Endothelial cell (in vitro differentiated cells): ENCODE results near the gene TRIM17. TPM values are rescaled to one million over a fixed set of nuclear protein-coding genes. Genes with fewer than 3 reads are reported as not detected.

Experiments
- DNase-seq: peaks from one replicate; pipeline ENCODE4 v3.0.0; 2021; ENCODE audit warnings: low spot score
- H3K27ac Mint-ChIP-seq: one replicate; pipeline ENCODE4 v1.8.0; 2021; ENCODE audit warnings: mixed read lengths, inconsistent platforms; ENCODE audit not compliant: unreplicated experiment
- H3K27me3 Mint-ChIP-seq: one replicate; pipeline ENCODE4 v1.8.0; 2021; ENCODE audit warnings: mild to moderate bottlenecking, moderate library complexity, mixed read lengths, inconsistent platforms; ENCODE audit not compliant: unreplicated experiment
- H3K36me3 Mint-ChIP-seq: one replicate; pipeline ENCODE4 v1.8.0; 2021; ENCODE audit warnings: mild to moderate bottlenecking, low read depth, mixed read lengths, inconsistent platforms; ENCODE audit not compliant: unreplicated experiment
- H3K4me1 Mint-ChIP-seq: one replicate; pipeline ENCODE4 v1.8.0; 2021; ENCODE audit warnings: mild to moderate bottlenecking, mixed read lengths, inconsistent platforms; ENCODE audit not compliant: unreplicated experiment
- H3K4me3 Mint-ChIP-seq: one replicate; pipeline ENCODE4 v1.8.0; 2021; ENCODE audit warnings: mild to moderate bottlenecking, mixed read lengths, inconsistent platforms; ENCODE audit not compliant: unreplicated experiment
- H3K9me3 Mint-ChIP-seq: one replicate; pipeline ENCODE4 v1.8.0; 2021; ENCODE audit warnings: mixed read lengths, inconsistent platforms; ENCODE audit not compliant: unreplicated experiment
- CTCF ChIP-seq: fragments of 200-600 bp; sonication (generic); IDR thresholded peaks from one replicate; pipeline ENCODE4 v1.5.0; 2021; ENCODE audit warnings: antibody characterized with exemption; ENCODE audit not compliant: unreplicated experiment
- total RNA-seq: library from RNA; stranded (reverse); fragmentation: NEBNext Ultra II Directional; extraction: Animal tissue kit (Norgen Biotek cat#: 25700); gene quantifications from one replicate; pipeline ENCODE4 v1.2.1, GENCODE V29; 2021; ENCODE audit not compliant: unreplicated experiment

TRIM17 gene
- total RNA-seq, 1 donor from 2014 or later: 2.3 TPM

GRCh38 chr1:228450200-228450599 is 33.5 kb upstream of the TRIM17 start:
- Mint-ChIP-seq H3K27me3 (peaks cover 9% of the 10 kb centered on the region), H3K9me3 (no peaks in the 10 kb centered on the region), H3K27ac (no peak overlapping the region), H3K4me3 (no peak overlapping the region), H3K36me3 (peaks cover 6% of the 10 kb centered on the region), H3K4me1 (peaks cover 10% of the 10 kb centered on the region)
- TF ChIP-seq CTCF: no peak
- no peak for DNase-seq

GRCh38 chr1:228448372-228448771 is 31.7 kb upstream of the TRIM17 start:
- H3K36me3 Mint-ChIP-seq: no peaks in the 10 kb centered on the region
- no peak overlapping the region for H3K27ac Mint-ChIP-seq
- no peaks in the 10 kb centered on the region for H3K9me3 Mint-ChIP-seq
- H3K27me3 Mint-ChIP-seq: peaks cover 13% of the 10 kb centered on the region
- H3K4me3 Mint-ChIP-seq: no peak overlapping the region
- H3K4me1 Mint-ChIP-seq: peaks cover 10% of the 10 kb centered on the region
- no peak for TF ChIP-seq CTCF
- DNase-seq: no peak

- TF ChIP-seq CTCF: no peak
Measured at GRCh38 chr1:228446852-228447251, 30.2 kb upstream of the TRIM17 start.

DNA sequence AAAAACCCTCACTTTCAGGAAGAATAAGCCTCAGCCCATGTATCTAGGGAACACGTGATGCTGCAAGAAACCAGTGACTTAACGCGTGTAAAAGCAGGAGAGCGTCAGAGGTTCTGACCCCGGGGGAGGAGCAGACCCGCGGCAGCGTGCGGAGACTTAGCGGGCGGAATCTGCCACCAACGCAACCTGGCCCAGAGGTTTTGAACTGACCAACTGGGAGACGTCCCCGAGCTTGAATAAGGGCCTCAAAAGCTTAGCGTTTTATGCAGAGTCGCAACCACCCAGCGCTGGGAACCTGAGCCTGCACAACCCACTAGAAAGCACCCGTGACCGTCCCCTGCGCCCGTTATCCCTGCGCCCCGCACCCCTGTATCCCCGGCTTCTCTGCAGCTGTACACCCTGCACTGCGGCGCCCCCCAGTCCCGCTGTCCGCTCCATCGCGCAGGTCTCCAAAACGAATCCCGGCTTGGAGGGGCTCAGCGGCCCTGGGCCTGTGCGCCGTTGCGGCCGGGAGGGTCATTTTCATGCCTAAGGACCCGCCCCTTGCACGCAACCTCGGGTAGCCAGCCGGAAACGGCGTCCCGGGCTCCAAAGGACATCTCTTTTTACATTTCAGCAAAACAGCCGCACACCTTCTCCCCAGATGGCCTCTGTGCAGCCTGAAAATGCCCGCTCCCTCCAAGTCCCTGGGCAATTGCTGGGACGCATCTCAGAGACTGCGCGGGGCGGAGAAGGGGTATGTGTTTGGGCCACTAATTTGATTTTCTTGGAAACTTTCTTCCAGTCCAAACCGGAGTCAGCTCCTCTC is 29.4 kb upstream of the TRIM17 start:
- H3K27ac Mint-ChIP-seq: no peak overlapping the region
- H3K27me3 Mint-ChIP-seq: peaks cover 15% of the 10 kb centered on the region
- H3K9me3 Mint-ChIP-seq: no peaks in the 10 kb centered on the region
- H3K4me1 Mint-ChIP-seq: peaks cover 10% of the 10 kb centered on the region
- no peaks in the 10 kb centered on the region for H3K36me3 Mint-ChIP-seq
- H3K4me3 Mint-ChIP-seq: peak overlapping the region; percentile 76
- TF ChIP-seq CTCF: no peak
- peak; percentile 15 for DNase-seq

More at GRCh38 chr1:228446852-228447251, 30.2 kb upstream of the TRIM17 start:
- Mint-ChIP-seq H3K27me3 (peaks cover 15% of the 10 kb centered on the region), H3K4me3 (no peak overlapping the region), H3K27ac (no peak overlapping the region), H3K4me1 (peaks cover 10% of the 10 kb centered on the region), H3K9me3 (no peaks in the 10 kb centered on the region), H3K36me3 (no peaks in the 10 kb centered on the region)
- no peak for DNase-seq

DNA sequence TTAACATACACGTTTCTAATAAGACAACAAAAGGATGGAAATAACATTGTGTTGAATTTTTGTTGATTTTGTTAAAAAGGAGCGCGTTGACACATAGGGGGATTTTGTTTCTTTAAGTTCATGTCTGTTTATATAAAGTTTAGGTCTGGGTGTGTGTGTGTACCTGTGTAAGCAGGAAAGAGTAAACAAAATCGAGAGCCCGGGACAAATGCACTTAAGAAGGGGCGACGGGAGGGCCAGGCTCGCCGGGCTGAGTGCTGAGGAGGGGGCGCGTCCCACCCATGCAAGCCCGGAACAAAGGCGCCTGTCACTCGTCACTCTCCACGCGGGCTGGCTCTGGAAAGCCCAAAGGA is 28.8 kb upstream of the TRIM17 start:
- Mint-ChIP-seq H3K27ac (no peak overlapping the region), H3K27me3 (peaks cover 15% of the 10 kb centered on the region)

More for the DNA sequence above, 28.8 kb upstream of the TRIM17 start:
- Mint-ChIP-seq H3K4me3 (peak overlapping the region; percentile 76), H3K9me3 (no peaks in the 10 kb centered on the region), H3K4me1 (peaks cover 10% of the 10 kb centered on the region), H3K36me3 (no peaks in the 10 kb centered on the region)
- TF ChIP-seq CTCF: no peak
- DNase-seq: no peak
